SU-DHL-6 (cell line): ENCODE data around the gene JAK1.

Source experiments
- H2AFZ ChIP-seq: fragments of 200-600 bp; sonication (generic); 2 replicates; pipeline ENCODE4 v1.6.1; 2014; ENCODE audit warnings: low read depth, mild to moderate bottlenecking, moderate library complexity, mixed read lengths, antibody characterized with exemption, low read length; ENCODE audit not compliant: severe bottlenecking
- H3F3A ChIP-seq: fragments of 200-600 bp; shearing (Covaris generic); 2 replicates; pipeline ENCODE4 v1.6.0; 2016; ENCODE audit warnings: antibody characterized with exemption, mild to moderate bottlenecking; ENCODE audit not compliant: insufficient read depth
- H3K27ac ChIP-seq: fragments of 200-600 bp; sonication (generic); 2 replicates; pipeline ENCODE4 v1.5.1; 2016; ENCODE audit warnings: low read depth, mild to moderate bottlenecking, low read length, moderate library complexity, mixed read lengths
- H3K27me3 ChIP-seq: fragments of 200-600 bp; sonication (generic), shearing (Covaris generic); 2 replicates; pipeline ENCODE4 v1.6.0; 2014; ENCODE audit warnings: mild to moderate bottlenecking, low read length
- H3K36me3 ChIP-seq: fragments of 200-600 bp; sonication (generic); 2 replicates; pipeline ENCODE4 v1.6.1; 2014; ENCODE audit warnings: mild to moderate bottlenecking, low read length, mixed read lengths
- H3K4me2 ChIP-seq: fragments of 300-600, 200-600 bp; shearing (Covaris generic), sonication (generic); 2 replicates; pipeline ENCODE4 v1.6.0; 2014; ENCODE audit warnings: low read length, low read depth, mild to moderate bottlenecking; ENCODE audit not compliant: poor library complexity, severe bottlenecking
- H3K4me3 ChIP-seq: fragments of 200-600 bp; sonication (generic); 2 replicates; pipeline ENCODE4 v1.5.1; 2014; ENCODE audit warnings: antibody characterized with exemption, low read length, mild to moderate bottlenecking, mixed read lengths; ENCODE audit not compliant: insufficient read depth, poor library complexity, severe bottlenecking
- H3K79me2 ChIP-seq: fragments of 200-600 bp; sonication (generic); 2 replicates; pipeline ENCODE4 v1.6.1; 2014; ENCODE audit warnings: mild to moderate bottlenecking, low read length, moderate library complexity; ENCODE audit not compliant: insufficient read depth
- H3K9ac ChIP-seq: fragments of 200-600 bp; sonication (generic); 2 replicates; pipeline ENCODE4 v1.7.0; 2014; ENCODE audit warnings: mild to moderate bottlenecking, low read length
- H3K9me2 ChIP-seq: fragments of 200-600 bp; sonication (generic); replicated peaks from 2 replicates; pipeline ENCODE4 v1.6.1; 2014; ENCODE audit warnings: low read length; ENCODE audit not compliant: insufficient read depth
- H3K9me3 ChIP-seq: fragments of 200-600 bp; sonication (generic); 2 replicates; pipeline ENCODE4 v1.6.1; 2014; ENCODE audit warnings: low read length, mixed read lengths; ENCODE audit not compliant: insufficient read depth
- H4K20me1 ChIP-seq: fragments of 200-600 bp; sonication (generic); 2 replicates; pipeline ENCODE4 v1.6.1; 2014; ENCODE audit warnings: low read depth, mild to moderate bottlenecking, antibody characterized with exemption, low read length, moderate library complexity, mixed read lengths
- EZH2phosphoT487 ChIP-seq: fragments of 200-600 bp; sonication (generic), shearing (Covaris generic); conservative IDR thresholded peaks from 2 replicates; pipeline ENCODE4 v1.6.1; 2018; ENCODE audit warnings: mild to moderate bottlenecking, antibody characterized with exemption, low read length, moderate library complexity, mixed read lengths
- TF ChIP-seq, protein P1 (sequence below): fragments of 200-600 bp; sonication (generic); IDR thresholded peaks from one replicate; pipeline ENCODE4 v1.5.1; 2017; ENCODE audit warnings: antibody characterized with exemption, mild to moderate bottlenecking, low read length, moderate library complexity; ENCODE audit not compliant: insufficient read depth, poor library complexity, severe bottlenecking

The JAK1 gene

DNA sequence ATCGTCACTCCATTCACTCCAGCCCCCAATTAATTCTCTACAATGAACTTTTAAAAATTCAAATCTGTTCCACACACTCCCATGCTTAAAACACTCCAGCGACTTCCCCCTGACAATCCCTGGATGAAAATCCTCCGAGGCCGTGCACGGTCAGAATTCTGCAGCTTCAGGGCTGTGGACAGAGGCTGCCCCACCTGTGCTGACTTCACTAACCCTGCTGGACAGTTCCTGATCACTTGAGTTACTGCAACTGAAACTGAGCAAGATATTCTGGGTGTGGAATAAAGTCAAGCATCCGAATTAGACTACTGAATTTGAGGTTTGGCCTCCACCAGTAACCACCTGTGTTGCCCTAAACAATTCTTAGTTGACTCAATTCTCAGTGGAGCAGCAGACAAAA is 1.0 kb upstream of the JAK1 start:
- H2AFZ ChIP-seq, result peak overlapping the region; percentile 99
- H3K4me2 ChIP-seq, result peak overlapping the region; percentile 90

GRCh38 chr1:64965366-64966157 is 787 bp downstream of the JAK1 start:
- peak overlapping the region; percentile 36; the same call in 1 of the 2 replicates for H3K27ac ChIP-seq
- peak overlapping the region; percentile 61 for H3K4me3 ChIP-seq
- H3K9me3 ChIP-seq, result no peaks in the 10 kb centered on the region
- peaks cover 33% of the 10 kb centered on the region for H3K79me2 ChIP-seq
- H2AFZ ChIP-seq, result peak overlapping the region; percentile 55
- H3F3A ChIP-seq, result no peaks in the 10 kb centered on the region
- peak overlapping the region; percentile 60 for H3K4me2 ChIP-seq
- H3K27me3 ChIP-seq, result no peaks in the 10 kb centered on the region
- no peaks in the 10 kb centered on the region for H3K9me2 ChIP-seq
- TF ChIP-seq, protein P1, sequence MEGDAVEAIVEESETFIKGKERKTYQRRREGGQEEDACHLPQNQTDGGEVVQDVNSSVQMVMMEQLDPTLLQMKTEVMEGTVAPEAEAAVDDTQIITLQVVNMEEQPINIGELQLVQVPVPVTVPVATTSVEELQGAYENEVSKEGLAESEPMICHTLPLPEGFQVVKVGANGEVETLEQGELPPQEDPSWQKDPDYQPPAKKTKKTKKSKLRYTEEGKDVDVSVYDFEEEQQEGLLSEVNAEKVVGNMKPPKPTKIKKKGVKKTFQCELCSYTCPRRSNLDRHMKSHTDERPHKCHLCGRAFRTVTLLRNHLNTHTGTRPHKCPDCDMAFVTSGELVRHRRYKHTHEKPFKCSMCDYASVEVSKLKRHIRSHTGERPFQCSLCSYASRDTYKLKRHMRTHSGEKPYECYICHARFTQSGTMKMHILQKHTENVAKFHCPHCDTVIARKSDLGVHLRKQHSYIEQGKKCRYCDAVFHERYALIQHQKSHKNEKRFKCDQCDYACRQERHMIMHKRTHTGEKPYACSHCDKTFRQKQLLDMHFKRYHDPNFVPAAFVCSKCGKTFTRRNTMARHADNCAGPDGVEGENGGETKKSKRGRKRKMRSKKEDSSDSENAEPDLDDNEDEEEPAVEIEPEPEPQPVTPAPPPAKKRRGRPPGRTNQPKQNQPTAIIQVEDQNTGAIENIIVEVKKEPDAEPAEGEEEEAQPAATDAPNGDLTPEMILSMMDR, result no peak
- no peak for TF ChIP-seq EZH2phosphoT487
- peak overlapping the region; percentile 59 for H3K9ac ChIP-seq
- H3K36me3 ChIP-seq, result no peaks in the 10 kb centered on the region
- peaks cover 35% of the 10 kb centered on the region for H4K20me1 ChIP-seq

More for the DNA sequence above, 1.0 kb upstream of the JAK1 start:
- no peaks in the 10 kb centered on the region for H3K9me2 ChIP-seq
- H3K27me3 ChIP-seq, result no peaks in the 10 kb centered on the region
- no peaks in the 10 kb centered on the region for H3K36me3 ChIP-seq
- H3K9me3 ChIP-seq, result no peaks in the 10 kb centered on the region
- H4K20me1 ChIP-seq, result peaks cover 19% of the 10 kb centered on the region
- no peaks in the 10 kb centered on the region for H3F3A ChIP-seq
- no peak overlapping the region for H3K9ac ChIP-seq
- no peak overlapping the region for H3K4me3 ChIP-seq
- no peak for TF ChIP-seq EZH2phosphoT487
- TF ChIP-seq, protein P1, result no peak
- no peak overlapping the region for H3K27ac ChIP-seq
- peaks cover 23% of the 10 kb centered on the region; the same call in 1 of the 2 replicates for H3K79me2 ChIP-seq

DNA sequence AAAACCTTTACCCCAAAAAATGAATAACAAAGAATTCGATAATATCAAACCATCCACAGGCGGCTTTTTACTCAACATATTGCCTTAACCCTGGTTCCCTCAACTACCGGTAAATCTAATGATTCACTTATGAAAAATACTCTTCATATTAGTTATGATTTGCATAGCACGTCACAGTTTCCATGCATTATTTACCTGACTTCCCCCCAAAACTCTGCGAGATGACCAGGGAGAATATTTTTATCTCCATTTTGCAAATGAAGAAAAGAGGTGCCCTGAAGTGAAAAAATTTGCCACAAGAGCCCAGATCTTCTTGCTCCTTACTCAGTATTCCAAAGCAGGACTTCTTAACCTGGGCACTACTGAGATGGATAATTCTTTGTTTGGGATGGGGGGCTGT is 2.9 kb downstream of the JAK1 start:
- peak overlapping the region; percentile 6 for H3K4me2 ChIP-seq
- no peak overlapping the region for H3K27ac ChIP-seq
- no peak overlapping the region for H3K4me3 ChIP-seq

More for the DNA sequence above, 2.9 kb downstream of the JAK1 start:
- Histone ChIP-seq H3F3A (no peaks in the 10 kb centered on the region), H3K27me3 (no peaks in the 10 kb centered on the region), H3K9ac (no peak overlapping the region), H2AFZ (no peak overlapping the region), H4K20me1 (peaks cover 52% of the 10 kb centered on the region), H3K9me3 (no peaks in the 10 kb centered on the region), H3K36me3 (no peaks in the 10 kb centered on the region), H3K79me2 (peaks cover 49% of the 10 kb centered on the region), H3K9me2 (no peaks in the 10 kb centered on the region)
- TF ChIP-seq EZH2phosphoT487, result no peak
- TF ChIP-seq, protein P1, result no peak
